Fibroblast of skin of scalp (primary cell): ENCODE measurements around the gene MAP1LC3A.

Experiments
- DNase-seq: peaks from one replicate; pipeline ENCODE4 v3.0.0-alpha.2; 2013

The MAP1LC3A gene

GRCh38 chr20:34578521-34578920 lies 20.0 kb downstream of the MAP1LC3A start:
- DNase-seq, result no peak

GRCh38 chr20:34579191-34579978 lies 20.9 kb downstream of the MAP1LC3A start:
- DNase-seq, result peak; percentile 70

- DNase-seq, result peak; percentile 24
These were observed 21.7 kb downstream of the MAP1LC3A start for GRCh38 chr20:34579979-34580940.

- DNase-seq, result peak; percentile 70
These were observed 23.0 kb downstream of the MAP1LC3A start for GRCh38 chr20:34581341-34582184.

- DNase-seq, result no peak
These were observed 23.7 kb downstream of the MAP1LC3A start for GRCh38 chr20:34582221-34582620.

GRCh38 chr20:34582911-34583310 lies 24.4 kb downstream of the MAP1LC3A start:
- DNase-seq, result no peak

GRCh38 chr20:34583544-34583943 lies 25.0 kb downstream of the MAP1LC3A start:
- DNase-seq, result no peak

GRCh38 chr20:34585019-34585418 lies 26.5 kb downstream of the MAP1LC3A start:
- no peak for DNase-seq

- DNase-seq, result no peak
These were observed 28.1 kb downstream of the MAP1LC3A start for GRCh38 chr20:34586488-34587163.

- no peak for DNase-seq
These were observed 37.1 kb downstream of the MAP1LC3A start for GRCh38 chr20:34595377-34596184.

- no peak for DNase-seq
These were observed 42.6 kb downstream of the MAP1LC3A start for GRCh38 chr20:34600892-34601653.

- peak; percentile 33 for DNase-seq
These were observed 46.7 kb downstream of the MAP1LC3A start for GRCh38 chr20:34604980-34605788.

- no peak for DNase-seq
These were observed 48.5 kb downstream of the MAP1LC3A start for GRCh38 chr20:34607066-34607465.
